HEK293T (cell line): ENCODE data around the gene SH2D6.

Experiments used
- CTCF ChIA-PET: fragments of 350-600 bp; formaldehyde crosslinking; extraction: SDS; loops from one replicate; lab custom pipeline; 2021; ENCODE audit warnings: antibody characterized with exemption, inconsistent platforms; lab: Yijun Ruan, JAX
- POLR2A ChIA-PET: fragments of 350-600 bp; formaldehyde crosslinking; extraction: SDS; loops from one replicate; lab custom pipeline; 2020; ENCODE audit warnings: antibody characterized with exemption, inconsistent platforms; lab: Yijun Ruan, JAX
- DNase-seq: peaks from one replicate; pipeline ENCODE4 v3.0.0; 2012; ENCODE audit warnings: mixed read lengths; ENCODE audit errors: extremely low spot score
- ARNT ChIP-seq: fragments of 450-650 bp; IDR thresholded peaks from 2 replicates; pipeline ENCODE4 v1.6.1; 2017; ENCODE audit warnings: mild to moderate bottlenecking
- BHLHE40 ChIP-seq: fragments of 450-650 bp; IDR thresholded peaks from 2 replicates; pipeline ENCODE4 v1.6.1; 2016; ENCODE audit warnings: mild to moderate bottlenecking, moderate library complexity, borderline replicate concordance
- CTBP1 ChIP-seq: fragments of 450-650 bp; IDR thresholded peaks from 2 replicates; pipeline ENCODE4 v1.6.1; 2016; ENCODE audit warnings: borderline replicate concordance
- ELF4 ChIP-seq: fragments of 450-650 bp; IDR thresholded peaks from 2 replicates; pipeline ENCODE4 v1.6.1; 2017; ENCODE audit warnings: antibody characterized with exemption
- FOXA1 ChIP-seq: fragments of 450-650 bp; IDR thresholded peaks from 2 replicates; pipeline ENCODE4 v1.6.1; 2016; ENCODE audit warnings: mild to moderate bottlenecking
- FOXK2 ChIP-seq: fragments of 450-650 bp; IDR thresholded peaks from 2 replicates; pipeline ENCODE4 v1.6.1; 2016; ENCODE audit warnings: mild to moderate bottlenecking
- FOXM1 ChIP-seq: fragments of 450-650 bp; IDR thresholded peaks from 2 replicates; pipeline ENCODE4 v1.6.1; 2017; ENCODE audit warnings: mild to moderate bottlenecking, borderline replicate concordance
- HDGF ChIP-seq: fragments of 450-650 bp; IDR thresholded peaks from 2 replicates; pipeline ENCODE4 v1.6.1; 2017; ENCODE audit warnings: antibody characterized with exemption, borderline replicate concordance
- L3MBTL2 ChIP-seq: fragments of 450-650 bp; conservative IDR thresholded peaks from 2 replicates; pipeline ENCODE4 v1.6.1; 2016; ENCODE audit warnings: mild to moderate bottlenecking
- LEF1 ChIP-seq: fragments of 450-650 bp; IDR thresholded peaks from 2 replicates; pipeline ENCODE4 v1.6.1; 2017; ENCODE audit warnings: mild to moderate bottlenecking, borderline replicate concordance
- NFRKB ChIP-seq: fragments of 450-650 bp; IDR thresholded peaks from 2 replicates; pipeline ENCODE4 v1.6.1; 2016; ENCODE audit warnings: mild to moderate bottlenecking, moderate library complexity
- PKNOX1 ChIP-seq: fragments of 450-650 bp; IDR thresholded peaks from 2 replicates; pipeline ENCODE4 v1.6.1; 2016
- SP1 ChIP-seq: fragments of 450-650 bp; IDR thresholded peaks from 2 replicates; pipeline ENCODE4 v1.6.1; 2017
- SUZ12 ChIP-seq: fragments of 450-650 bp; IDR thresholded peaks from 2 replicates; pipeline ENCODE4 v1.6.1; 2016; ENCODE audit warnings: mild to moderate bottlenecking
- TARDBP ChIP-seq: fragments of 450-650 bp; IDR thresholded peaks from 2 replicates; pipeline ENCODE4 v1.6.1; 2016
- ZNF384 ChIP-seq: fragments of 450-650 bp; IDR thresholded peaks from 2 replicates; pipeline ENCODE4 v1.6.1; 2016

Gene SH2D6

GRCh38 chr2:85468704-85469349 lies 50.3 kb downstream of the SH2D6 start:
- TF ChIP-seq ELF4 (no peak), L3MBTL2 (no peak), BHLHE40 (no peak), PKNOX1 (no peak)
- POLR2A ChIA-PET = interaction anchor here (1.0 to 1.5 kb wide), 3 partner anchors 49 to 77 kb away, joined by 3 to 5 read pairs (median 5); partner anchors contain the start of gene MAT2A
- CTCF ChIA-PET = interaction anchor here (0.6 to 0.9 kb wide), 3 partner anchors 9 to 176 kb away, joined by 3 to 4 read pairs (median 3); no protein-coding TSS in a partner anchor
- DNase-seq = no peak

GRCh38 chr2:85470850-85471800 lies 52.6 kb downstream of the SH2D6 start:
- TF ChIP-seq TARDBP = no peak
- TF ChIP-seq PKNOX1 = no peak
- TF ChIP-seq FOXK2 = no peak
- no peak for TF ChIP-seq SP1
- TF ChIP-seq ZNF384 = no peak
- POLR2A ChIA-PET = no interaction called here
- DNase-seq = no peak
- CTCF ChIA-PET = interaction anchor here (0.6 kb wide), 1 partner anchor 557 kb away, joined by 3 read pairs; no protein-coding TSS in a partner anchor

- CTCF ChIA-PET = no interaction called here
- POLR2A ChIA-PET = interaction anchor here (1.2 kb wide), 1 partner anchor 67 kb away, joined by 3 read pairs; the partner anchor contains the start of gene MAT2A
Measured at GRCh38 chr2:85472261-85472660, 53.7 kb downstream of the SH2D6 start.

GRCh38 chr2:85475799-85476490 lies 57.4 kb downstream of the SH2D6 start:
- ChIA-PET CTCF (no interaction called here), POLR2A (interaction anchor here (0.8 to 2.1 kb wide), 4 partner anchors 31 to 64 kb away, joined by 3 to 5 read pairs (median 4); partner anchors contain the start of gene MAT2A)
- TF ChIP-seq TARDBP (no peak), HDGF (no peak), BHLHE40 (no peak), ELF4 (no peak), LEF1 (no peak), ARNT (no peak), PKNOX1 (no peak), NFRKB (no peak), SUZ12 (no peak), CTBP1 (no peak), FOXK2 (no peak), FOXA1 (no peak), ZNF384 (no peak), SP1 (no peak), L3MBTL2 (no peak), FOXM1 (no peak)
- no peak for DNase-seq

More at GRCh38 chr2:85472261-85472660, 53.7 kb downstream of the SH2D6 start:
- TF ChIP-seq SP1 (no peak), FOXK2 (no peak), L3MBTL2 (no peak), NFRKB (no peak), HDGF (no peak), ARNT (no peak), TARDBP (no peak), BHLHE40 (no peak), ELF4 (no peak), LEF1 (no peak)
- no peak for DNase-seq

- POLR2A ChIA-PET = interaction anchor here (2.1 kb wide), 1 partner anchor 62 kb away, joined by 5 read pairs; the partner anchor contains the start of gene MAT2A
- TF ChIP-seq HDGF = no peak
- TF ChIP-seq CTBP1 = no peak
- no peak for TF ChIP-seq NFRKB
- TF ChIP-seq ELF4 = no peak
- no peak for TF ChIP-seq ARNT
- CTCF ChIA-PET = no interaction called here
- DNase-seq = no peak
Measured at GRCh38 chr2:85476624-85477023, 58.1 kb downstream of the SH2D6 start.

- no peak for DNase-seq
- CTCF ChIA-PET = no interaction called here
- POLR2A ChIA-PET = no interaction called here
- no peak for TF ChIP-seq ELF4
- no peak for TF ChIP-seq ARNT
Measured at GRCh38 chr2:85477884-85478283, 59.4 kb downstream of the SH2D6 start.
